ENCODE measurements around the gene CRISP1. TPM values are rescaled to one million over a fixed set of nuclear protein-coding genes. Genes with fewer than 3 reads are reported as not detected.
"Not testable (repeated sequence)": the region's sequence is repeated elsewhere in the genome, so short reads cannot be mapped to it uniquely, and the experiment has no call there.

The CRISP1 gene
- total RNA-seq, 1 donor from 2014 or later, result not detected

GRCh38 chr6:49909563-49909962 is 43.2 kb upstream of the CRISP1 start:
- no peaks in the 10 kb centered on the region for H3K9me3 Mint-ChIP-seq
- no peaks in the 10 kb centered on the region for H3K27me3 Mint-ChIP-seq (ENCODE audit: low read depth)
- H3K4me1 Mint-ChIP-seq, result peaks cover 30% of the 10 kb centered on the region
- TF ChIP-seq CTCF (conservative IDR thresholded peaks at IDR 0.05), result no peak
- H3K36me3 Mint-ChIP-seq (ENCODE audit: low read depth), result no peaks in the 10 kb centered on the region
- H3K4me3 Mint-ChIP-seq, result no peak overlapping the region
- no peak overlapping the region for H3K27ac Mint-ChIP-seq (ENCODE audit: unreplicated experiment)
- DNase-seq (ENCODE audit: low read depth, low spot score), result no peak

GRCh38 chr6:49906526-49906925 is 40.2 kb upstream of the CRISP1 start:
- Mint-ChIP-seq H3K27ac (ENCODE audit: unreplicated experiment) (no peak overlapping the region), H3K9me3 (no peaks in the 10 kb centered on the region), H3K27me3 (ENCODE audit: low read depth) (no peaks in the 10 kb centered on the region), H3K36me3 (ENCODE audit: low read depth) (no peaks in the 10 kb centered on the region), H3K4me1 (peaks cover 5% of the 10 kb centered on the region), H3K4me3 (no peak overlapping the region)
- TF ChIP-seq CTCF (conservative IDR thresholded peaks at IDR 0.05), result no peak
- no peak for DNase-seq (ENCODE audit: low read depth, low spot score)

- DNase-seq (ENCODE audit: low read depth, low spot score), result no peak
- H3K4me3 Mint-ChIP-seq, result no peak overlapping the region
- TF ChIP-seq CTCF (conservative IDR thresholded peaks at IDR 0.05), result no peak
These were observed 39.0 kb upstream of the CRISP1 start for GRCh38 chr6:49905296-49905695.

GRCh38 chr6:49902856-49903255 is 36.5 kb upstream of the CRISP1 start:
- DNase-seq (ENCODE audit: low read depth, low spot score), result no peak
- Mint-ChIP-seq H3K4me1 (no peaks in the 10 kb centered on the region), H3K27me3 (ENCODE audit: low read depth) (no peaks in the 10 kb centered on the region), H3K36me3 (ENCODE audit: low read depth) (no peaks in the 10 kb centered on the region), H3K4me3 (no peak overlapping the region), H3K27ac (ENCODE audit: unreplicated experiment) (no peak overlapping the region), H3K9me3 (peaks cover 3% of the 10 kb centered on the region)
- no peak for TF ChIP-seq CTCF (conservative IDR thresholded peaks at IDR 0.05)

More at GRCh38 chr6:49905296-49905695, 39.0 kb upstream of the CRISP1 start:
- Mint-ChIP-seq H3K4me1 (no peaks in the 10 kb centered on the region), H3K27me3 (ENCODE audit: low read depth) (no peaks in the 10 kb centered on the region), H3K9me3 (no peaks in the 10 kb centered on the region), H3K36me3 (ENCODE audit: low read depth) (no peaks in the 10 kb centered on the region), H3K27ac (ENCODE audit: unreplicated experiment) (no peak overlapping the region)

- no peaks in the 10 kb centered on the region for H3K27me3 Mint-ChIP-seq (ENCODE audit: low read depth)
- no peak for TF ChIP-seq CTCF (conservative IDR thresholded peaks at IDR 0.05)
- H3K9me3 Mint-ChIP-seq, result peaks cover 17% of the 10 kb centered on the region
- H3K36me3 Mint-ChIP-seq (ENCODE audit: low read depth), result peaks cover 5% of the 10 kb centered on the region
- DNase-seq (ENCODE audit: low read depth, low spot score), result no peak
- no peaks in the 10 kb centered on the region for H3K4me1 Mint-ChIP-seq
- H3K27ac Mint-ChIP-seq (ENCODE audit: unreplicated experiment), result no peak overlapping the region
- no peak overlapping the region for H3K4me3 Mint-ChIP-seq
These were observed 32.7 kb upstream of the CRISP1 start for GRCh38 chr6:49898904-49899566.

GRCh38 chr6:49895553-49895952 is 29.2 kb upstream of the CRISP1 start:
- not testable (repeated sequence) for DNase-seq (ENCODE audit: low read depth, low spot score); H3K27ac Mint-ChIP-seq (ENCODE audit: unreplicated experiment); H3K4me3 Mint-ChIP-seq; H3K36me3 Mint-ChIP-seq (ENCODE audit: low read depth); H3K4me1 Mint-ChIP-seq; H3K27me3 Mint-ChIP-seq (ENCODE audit: low read depth)
- H3K9me3 Mint-ChIP-seq, result peaks cover 22% of the 10 kb centered on the region

Measured in neural crest cell (in vitro differentiated cells).